PC-9 (cell line): Measurements from ENCODE around the gene GALR1. TPM values are rescaled to one million over a fixed set of nuclear protein-coding genes. Genes with fewer than 3 reads are reported as not detected.

Experiments used
- BruUV-seq: library from RNA; stranded (reverse); fragments of 400-500 nt; replicated peaks from 2 replicates; lab custom pipeline; 2021; lab: Mats Ljungman, UMichigan
- CTCF ChIA-PET: fragments of 300-600 bp; sonication (Branson Sonifier 250); formaldehyde crosslinking; loops from one replicate; lab custom pipeline; 2022; ENCODE audit warnings: antibody characterized with exemption; lab: Charles Lee
- POLR2A ChIA-PET: fragments of 300-600 bp; sonication (Branson Sonifier 250); formaldehyde crosslinking; loops from one replicate; lab custom pipeline; 2022; ENCODE audit warnings: antibody characterized with exemption; ENCODE audit not compliant: unreplicated experiment; lab: Charles Lee
- DNase-seq, 2 experiments: peaks; one replicate each; pipeline versions ENCODE4 v3.0.0 to v3.0.0-alpha.2; 2015 to 2022; ENCODE audit warnings: mixed read lengths in 1 of 2
- H2AFZ ChIP-seq: fragments of 200-600 bp; sonication (generic); 2 replicates; pipeline ENCODE4 v1.8.1; 2017; ENCODE audit warnings: antibody characterized with exemption
- H3F3A ChIP-seq: fragments of 200-600 bp; sonication (generic); 2 replicates; pipeline ENCODE4 v1.8.1; 2017; ENCODE audit warnings: antibody characterized with exemption, mild to moderate bottlenecking, low read depth; ENCODE audit not compliant: insufficient read depth
- H3K27ac ChIP-seq: fragments of 200-600 bp; sonication (generic); 2 replicates; pipeline ENCODE4 v1.6.1; 2016; ENCODE audit warnings: mixed run types
- H3K27me3 ChIP-seq: fragments of 200-600 bp; sonication (generic); 2 replicates; pipeline ENCODE4 v1.6.1; 2016; ENCODE audit warnings: low read depth, mixed run types; ENCODE audit not compliant: insufficient read depth
- H3K36me3 ChIP-seq: fragments of 200-600 bp; sonication (generic); 2 replicates; pipeline ENCODE4 v1.6.1; 2016; ENCODE audit warnings: low read depth, mixed run types
- H3K4me1 ChIP-seq: fragments of 200-600 bp; sonication (generic); replicated peaks from 2 replicates; pipeline ENCODE4 v1.6.1; 2016; ENCODE audit warnings: mixed run types; ENCODE audit not compliant: insufficient read depth
- H3K4me2 ChIP-seq: fragments of 200-600 bp; sonication (generic); 2 replicates; pipeline ENCODE4 v1.6.1; 2017; ENCODE audit warnings: mixed run types
- H3K4me3 ChIP-seq: fragments of 200-600 bp; sonication (generic); 2 replicates; pipeline ENCODE4 v1.6.1; 2016; ENCODE audit warnings: mixed run types
- H3K79me2 ChIP-seq: fragments of 200-600 bp; sonication (generic); 2 replicates; pipeline ENCODE4 v1.6.1; 2017; ENCODE audit warnings: low read depth, mixed run types
- H3K9me2 ChIP-seq: fragments of 200-600 bp; sonication (generic); 2 replicates; pipeline ENCODE4 v1.8.1; 2017; ENCODE audit warnings: mild to moderate bottlenecking; ENCODE audit not compliant: insufficient read depth
- H3K9me3 ChIP-seq: fragments of 200-600 bp; sonication (generic); 2 replicates; pipeline ENCODE4 v1.8.1; 2016; ENCODE audit warnings: low read depth; ENCODE audit not compliant: insufficient read depth
- H4K20me1 ChIP-seq: fragments of 200-600 bp; sonication (generic); 2 replicates; pipeline ENCODE4 v1.8.1; 2017; ENCODE audit not compliant: insufficient read depth
- CTCF ChIP-seq: fragments of 200-600 bp; sonication (generic); conservative IDR thresholded peaks from 2 replicates; pipeline ENCODE4 v1.6.1; 2017; ENCODE audit warnings: mixed run types, antibody characterized with exemption, mild to moderate bottlenecking, moderate library complexity
- EZH2 ChIP-seq: fragments of 200-600 bp; sonication (generic); IDR thresholded peaks from 2 replicates; pipeline ENCODE4 v1.8.0; 2017; ENCODE audit warnings: antibody characterized with exemption, low read depth
- intact Hi-C: fragments of 100-400 bp; cut with micrococcal nuclease; formaldehyde crosslinking; loops from one replicate; pipeline ENCODE4 v1.10.0; 2022; ENCODE audit not compliant: unreplicated experiment
- total RNA-seq: library from RNA; stranded (reverse); gene quantifications from 2 replicates; pipeline ENCODE4 v1.2.3, GENCODE V29; 2021

GALR1 gene
- total RNA-seq, 1 experiment from 2014 or later, result not detected

- no peaks in the 10 kb centered on the region for H3K36me3 ChIP-seq
- H4K20me1 ChIP-seq, result no peaks in the 10 kb centered on the region
- intact Hi-C loops, result no loop called here
- BruUV-seq, result no TSS peak
- H3F3A ChIP-seq, result no peaks in the 10 kb centered on the region
- H3K9me3 ChIP-seq, result no peaks in the 10 kb centered on the region
- no peaks in the 10 kb centered on the region for H3K9me2 ChIP-seq
- DNase-seq, result no peak
- CTCF ChIA-PET, result no interaction called here
- peaks cover 44% of the 10 kb centered on the region for H3K27me3 ChIP-seq
- H3K79me2 ChIP-seq, result no peaks in the 10 kb centered on the region
- no peak overlapping the region for H3K4me3 ChIP-seq
- POLR2A ChIA-PET, result no interaction called here
- H2AFZ ChIP-seq, result no peak overlapping the region
- H3K4me2 ChIP-seq, result no peak overlapping the region
- no peak overlapping the region for H3K27ac ChIP-seq
- no peaks in the 10 kb centered on the region for H3K4me1 ChIP-seq
- TF ChIP-seq CTCF (no peak), EZH2 (no peak)
Measured at GRCh38 chr18:77314511-77314910, 64.9 kb downstream of the GALR1 start.

- H3K27me3 ChIP-seq, result peaks cover 44% of the 10 kb centered on the region
- BruUV-seq, result no TSS peak
- no peak overlapping the region for H3K27ac ChIP-seq
- H3K9me2 ChIP-seq, result no peaks in the 10 kb centered on the region
- H3K4me3 ChIP-seq, result no peak overlapping the region
- POLR2A ChIA-PET, result no interaction called here
- H3K4me1 ChIP-seq, result no peaks in the 10 kb centered on the region
- no peak overlapping the region for H3K4me2 ChIP-seq
- no peaks in the 10 kb centered on the region for H3K79me2 ChIP-seq
- DNase-seq, result no peak
- CTCF ChIA-PET, result no interaction called here
- H2AFZ ChIP-seq, result no peak overlapping the region
- H4K20me1 ChIP-seq, result no peaks in the 10 kb centered on the region
- H3F3A ChIP-seq, result no peaks in the 10 kb centered on the region
- no peaks in the 10 kb centered on the region for H3K9me3 ChIP-seq
- intact Hi-C loops, result no loop called here
- no peaks in the 10 kb centered on the region for H3K36me3 ChIP-seq
- no peak for TF ChIP-seq EZH2
Measured at GRCh38 chr18:77314952-77315351, 65.3 kb downstream of the GALR1 start.

- ChIA-PET POLR2A (no interaction called here), CTCF (no interaction called here)
- Histone ChIP-seq H3K9me2 (no peaks in the 10 kb centered on the region), H3K4me2 (no peak overlapping the region), H3K27me3 (peaks cover 51% of the 10 kb centered on the region), H2AFZ (no peak overlapping the region), H3K27ac (no peak overlapping the region), H3K9me3 (no peaks in the 10 kb centered on the region), H3K4me1 (no peaks in the 10 kb centered on the region), H3K79me2 (no peaks in the 10 kb centered on the region), H3K4me3 (no peak overlapping the region), H4K20me1 (no peaks in the 10 kb centered on the region), H3F3A (no peaks in the 10 kb centered on the region), H3K36me3 (no peaks in the 10 kb centered on the region)
- TF ChIP-seq CTCF (no peak), EZH2 (no peak)
- BruUV-seq, result no TSS peak
- intact Hi-C loops, result no loop called here
- DNase-seq, result no peak
Measured at GRCh38 chr18:77316008-77316407, 66.4 kb downstream of the GALR1 start.

GRCh38 chr18:77316641-77317040 lies 67.0 kb downstream of the GALR1 start:
- no peak for DNase-seq
- TF ChIP-seq EZH2 (no peak), CTCF (no peak)
- Histone ChIP-seq H3K4me2 (no peak overlapping the region), H3K27me3 (peaks cover 53% of the 10 kb centered on the region), H3K36me3 (no peaks in the 10 kb centered on the region), H3K9me2 (no peaks in the 10 kb centered on the region), H3K4me3 (no peak overlapping the region), H3K4me1 (no peaks in the 10 kb centered on the region), H2AFZ (no peak overlapping the region), H3K79me2 (no peaks in the 10 kb centered on the region), H4K20me1 (no peaks in the 10 kb centered on the region), H3K27ac (no peak overlapping the region), H3F3A (no peaks in the 10 kb centered on the region), H3K9me3 (no peaks in the 10 kb centered on the region)
- no TSS peak for BruUV-seq
- ChIA-PET POLR2A (no interaction called here), CTCF (no interaction called here)
- intact Hi-C loops, result no loop called here
